ENCODE results near the gene TMEM220. TPM values are rescaled to one million over a fixed set of nuclear protein-coding genes. Genes with fewer than 3 reads are reported as not detected.

TMEM220 gene
- total and polyA plus RNA-seq, 9 of the 15 experiments (the other 6 are each of a cell fraction or from before 2014, with no cell fraction given) = not detected

- TF ChIP-seq RB1 (IDR thresholded peaks at IDR 0.05; ENCODE audit: low read depth) (peak; percentile 50; the same call in 1 of the 2 replicates), ZFP36 (IDR thresholded peaks at IDR 0.05; ENCODE audit: low read depth, low read length, partially characterized antibody) (no peak), ARID2 (IDR thresholded peaks at IDR 0.05) (no peak), SUPT5H (IDR thresholded peaks at IDR 0.05) (peak; percentile 79), USF2 (CRISPR knock-in tag; IDR thresholded peaks at IDR 0.05) (no peak), SFPQ (IDR thresholded peaks at IDR 0.05; ENCODE audit: low read depth, low read length) (no peak), YBX1 (IDR thresholded peaks at IDR 0.05) (no peak), MYC (IDR thresholded peaks at IDR 0.05; ENCODE audit: low read depth, low read length) (peak; percentile 86), MYC (CRISPR knock-in tag; IDR thresholded peaks at IDR 0.05; ENCODE audit: borderline replicate concordance, low read depth) (peak; percentile 46; the same call in 1 of the 2 replicates), NCOA6 (IDR thresholded peaks at IDR 0.05) (no peak), CEBPG (CRISPR knock-in tag; IDR thresholded peaks at IDR 0.05) (no peak), CEBPG (tag; conservative IDR thresholded peaks at IDR 0.05 in 1 of 2, IDR thresholded peaks at IDR 0.05 in 1 of 2) (no peak), KDM5B (IDR thresholded peaks at IDR 0.05; ENCODE audit: insufficient replicate concordance, low read depth, low read length) (peak; percentile 80), ARID3A (IDR thresholded peaks at IDR 0.05; ENCODE audit: borderline replicate concordance, low read depth, low read length) (no peak)
- TF ChIP-seq, protein P1, sequence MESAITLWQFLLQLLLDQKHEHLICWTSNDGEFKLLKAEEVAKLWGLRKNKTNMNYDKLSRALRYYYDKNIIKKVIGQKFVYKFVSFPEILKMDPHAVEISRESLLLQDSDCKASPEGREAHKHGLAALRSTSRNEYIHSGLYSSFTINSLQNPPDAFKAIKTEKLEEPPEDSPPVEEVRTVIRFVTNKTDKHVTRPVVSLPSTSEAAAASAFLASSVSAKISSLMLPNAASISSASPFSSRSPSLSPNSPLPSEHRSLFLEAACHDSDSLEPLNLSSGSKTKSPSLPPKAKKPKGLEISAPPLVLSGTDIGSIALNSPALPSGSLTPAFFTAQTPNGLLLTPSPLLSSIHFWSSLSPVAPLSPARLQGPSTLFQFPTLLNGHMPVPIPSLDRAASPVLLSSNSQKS (CRISPR knock-in tag; IDR thresholded peaks at IDR 0.05) = no peak
- TF ChIP-seq, protein P2, sequence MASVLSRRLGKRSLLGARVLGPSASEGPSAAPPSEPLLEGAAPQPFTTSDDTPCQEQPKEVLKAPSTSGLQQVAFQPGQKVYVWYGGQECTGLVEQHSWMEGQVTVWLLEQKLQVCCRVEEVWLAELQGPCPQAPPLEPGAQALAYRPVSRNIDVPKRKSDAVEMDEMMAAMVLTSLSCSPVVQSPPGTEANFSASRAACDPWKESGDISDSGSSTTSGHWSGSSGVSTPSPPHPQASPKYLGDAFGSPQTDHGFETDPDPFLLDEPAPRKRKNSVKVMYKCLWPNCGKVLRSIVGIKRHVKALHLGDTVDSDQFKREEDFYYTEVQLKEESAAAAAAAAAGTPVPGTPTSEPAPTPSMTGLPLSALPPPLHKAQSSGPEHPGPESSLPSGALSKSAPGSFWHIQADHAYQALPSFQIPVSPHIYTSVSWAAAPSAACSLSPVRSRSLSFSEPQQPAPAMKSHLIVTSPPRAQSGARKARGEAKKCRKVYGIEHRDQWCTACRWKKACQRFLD (CRISPR knock-in tag; IDR thresholded peaks at IDR 0.05) = peak; percentile 52; the same call in 1 of the 2 replicates
- TF ChIP-seq, protein P3, sequence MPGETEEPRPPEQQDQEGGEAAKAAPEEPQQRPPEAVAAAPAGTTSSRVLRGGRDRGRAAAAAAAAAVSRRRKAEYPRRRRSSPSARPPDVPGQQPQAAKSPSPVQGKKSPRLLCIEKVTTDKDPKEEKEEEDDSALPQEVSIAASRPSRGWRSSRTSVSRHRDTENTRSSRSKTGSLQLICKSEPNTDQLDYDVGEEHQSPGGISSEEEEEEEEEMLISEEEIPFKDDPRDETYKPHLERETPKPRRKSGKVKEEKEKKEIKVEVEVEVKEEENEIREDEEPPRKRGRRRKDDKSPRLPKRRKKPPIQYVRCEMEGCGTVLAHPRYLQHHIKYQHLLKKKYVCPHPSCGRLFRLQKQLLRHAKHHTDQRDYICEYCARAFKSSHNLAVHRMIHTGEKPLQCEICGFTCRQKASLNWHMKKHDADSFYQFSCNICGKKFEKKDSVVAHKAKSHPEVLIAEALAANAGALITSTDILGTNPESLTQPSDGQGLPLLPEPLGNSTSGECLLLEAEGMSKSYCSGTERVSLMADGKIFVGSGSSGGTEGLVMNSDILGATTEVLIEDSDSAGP (CRISPR knock-in tag; IDR thresholded peaks at IDR 0.05) = no peak
Measured at GRCh38 chr17:10697092-10698081, 32.4 kb downstream of the TMEM220 start, which contains the start of the genes ADPRM and SCO1 (continued).

Data from K562 (cell line).